IPS DF 4.7 (cell line): ENCODE data around the gene TACC2.

Experiments used
- DNase-seq: peaks from one replicate; pipeline ENCODE4 v3.0.0-alpha.2; 2013; ENCODE audit warnings: low spot score; ENCODE audit errors: extremely low read depth

The TACC2 gene

GRCh38 chr10:122271076-122271475, 282.1 kb downstream of the TACC2 start, which contains the start of gene BTBD16:
Gene BTBD16 (plus strand): TSS chr10:122271296. CDS start chr10:122275082, 3,786 bp downstream.
- DNase-seq, result no peak

- DNase-seq, result no peak
Measured at GRCh38 chr10:122273966-122274545, 285.1 kb downstream of the TACC2 start.

GRCh38 chr10:122276611-122277208, 287.7 kb downstream of the TACC2 start:
- DNase-seq, result no peak

- no peak for DNase-seq
Measured at GRCh38 chr10:122277526-122278136, 288.7 kb downstream of the TACC2 start.

GRCh38 chr10:122279725-122280141, 290.8 kb downstream of the TACC2 start:
- DNase-seq, result no peak

- no peak for DNase-seq
Measured at GRCh38 chr10:122280156-122280555, 291.2 kb downstream of the TACC2 start.

GRCh38 chr10:122281018-122281626, 292.2 kb downstream of the TACC2 start:
- no peak for DNase-seq

- DNase-seq, result no peak
Measured at GRCh38 chr10:122281751-122282150, 292.8 kb downstream of the TACC2 start.

- DNase-seq, result no peak
Measured at GRCh38 chr10:122282253-122282671, 293.3 kb downstream of the TACC2 start.

- no peak for DNase-seq
Measured at GRCh38 chr10:122282909-122283308, 293.9 kb downstream of the TACC2 start.

- no peak for DNase-seq
Measured at GRCh38 chr10:122285506-122286444, 296.8 kb downstream of the TACC2 start.

GRCh38 chr10:122286867-122287266, 297.9 kb downstream of the TACC2 start:
- DNase-seq, result no peak

GRCh38 chr10:122287570-122287969, 298.6 kb downstream of the TACC2 start:
- DNase-seq, result no peak

GRCh38 chr10:122288262-122288661, 299.3 kb downstream of the TACC2 start:
- no peak for DNase-seq

GRCh38 chr10:122288917-122289316, 300.0 kb downstream of the TACC2 start:
- DNase-seq, result no peak

- DNase-seq, result no peak
Measured at GRCh38 chr10:122290334-122290733, 301.4 kb downstream of the TACC2 start.

- no peak for DNase-seq
Measured at GRCh38 chr10:122290833-122291532, 302.0 kb downstream of the TACC2 start.

GRCh38 chr10:122291739-122292138, 302.8 kb downstream of the TACC2 start:
- no peak for DNase-seq

- DNase-seq, result no peak
Measured at GRCh38 chr10:122292376-122292775, 303.4 kb downstream of the TACC2 start.

- no peak for DNase-seq
Measured at GRCh38 chr10:122293156-122293960, 304.4 kb downstream of the TACC2 start.
